Motor neuron (in vitro differentiated cells): Measurements from ENCODE around the gene TRIM75. TPM values are rescaled to one million over a fixed set of nuclear protein-coding genes. Genes with fewer than 3 reads are reported as not detected.
"Not testable (repeated sequence)": the region's sequence is repeated elsewhere in the genome, so short reads cannot be mapped to it uniquely, and the experiment has no call there.

Experiments
- ATAC-seq, 8 experiments: fragments of 200-7000 bp; cut with Tn5 transposase; replicated peaks in 6 of 8; 2 replicates each; pipeline ENCODE4 v1.8.0; 2021; ENCODE audit warnings: mild to moderate bottlenecking in 8 of 8, moderate library complexity in 8 of 8
- H3K27ac ChIP-seq, 2 donors: fragments of 250-450 bp; sonication (Bioruptor Pico); 2 replicates each; pipeline ENCODE4 v1.9.0; 2021; ENCODE audit warnings: antibody characterized with exemption in 2 of 2, mild to moderate bottlenecking in 2 of 2, moderate library complexity in 1 of 2
- H3K4me1 ChIP-seq, 2 donors: fragments of 250-450 bp; sonication (Bioruptor Pico); replicated peaks in 1 of 2; 2 replicates each; pipeline ENCODE4 v1.6.1; 2021; ENCODE audit warnings: antibody characterized with exemption in 2 of 2, mild to moderate bottlenecking in 2 of 2, moderate library complexity in 1 of 2
- H3K4me3 ChIP-seq, 5 donors: fragments of 250-450 bp; sonication (Bioruptor Pico); 2 replicates each; pipeline ENCODE4 v1.9.0; 2021; ENCODE audit warnings: antibody characterized with exemption in 5 of 5, mild to moderate bottlenecking in 5 of 5, moderate library complexity in 4 of 5
- WGBS, 10 experiments: fragments of 450-650 bp; shearing (Covaris generic); methylation state at CpG; one replicate each; pipeline ENCODE4 v1.0.0; 2022; 5-methylcytosine and 5-hydroxymethylcytosine counted together
- in situ Hi-C, 9 experiments: fragments of 400-800 bp; cut with MboI; loops; one replicate each; pipeline ENCODE4 v1.15.0; 2021; ENCODE audit warnings: low sequenced_read_pairs in 9 of 9, low pct_unique_long_range_greater_than_20kb in 2 of 9; ENCODE audit not compliant: unreplicated experiment in 9 of 9
- total RNA-seq, 8 experiments: library from RNA; unstranded; fragments of 300-600 nt; gene quantifications; 2 replicates each; pipeline versions ENCODE4 v1.2.3 to v1.2.4, GENCODE V29; 2022

The TRIM75 gene
- total RNA-seq, 8 experiments from 2014 or later = 0.13 to 0.28 (median 0.16) TPM; not detected in 3

DNA sequence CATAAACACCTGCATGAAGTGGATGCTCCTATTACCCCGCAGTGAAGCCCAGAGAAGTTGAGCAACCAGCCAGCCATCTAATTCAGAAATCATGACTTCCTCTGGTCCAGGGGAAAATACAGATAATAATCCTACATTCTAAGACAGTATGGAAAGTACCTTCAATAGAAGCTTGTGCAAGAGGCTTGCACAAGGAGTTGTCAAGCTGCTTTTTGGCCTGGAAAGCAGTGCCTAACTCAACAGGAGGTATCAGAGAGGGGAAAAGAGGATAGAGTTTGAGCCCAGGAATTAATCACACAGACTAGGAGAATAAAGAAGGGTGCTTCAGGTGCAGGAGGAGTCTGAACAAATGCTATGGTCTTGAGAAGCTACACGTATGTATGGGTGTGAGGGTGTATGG lies 32.3 kb downstream of the TRIM75 start:
- WGBS, 10 experiments = 92 to 100% (median 100%) methylated on average over 1 to 2 of the region's 2 CpGs; no CpG with 5 or more reads in 5 of the 10 experiments
- H3K4me3 ChIP-seq = no peak overlapping the region
- no peaks in the 10 kb centered on the region for H3K4me1 ChIP-seq
- ATAC-seq = no peak
- in situ Hi-C loops = loop anchor here in 3 of 9 experiments (25.0 kb wide), 1 partner anchor 299 kb away; no protein-coding TSS in a partner anchor
- H3K27ac ChIP-seq = no peak overlapping the region

DNA sequence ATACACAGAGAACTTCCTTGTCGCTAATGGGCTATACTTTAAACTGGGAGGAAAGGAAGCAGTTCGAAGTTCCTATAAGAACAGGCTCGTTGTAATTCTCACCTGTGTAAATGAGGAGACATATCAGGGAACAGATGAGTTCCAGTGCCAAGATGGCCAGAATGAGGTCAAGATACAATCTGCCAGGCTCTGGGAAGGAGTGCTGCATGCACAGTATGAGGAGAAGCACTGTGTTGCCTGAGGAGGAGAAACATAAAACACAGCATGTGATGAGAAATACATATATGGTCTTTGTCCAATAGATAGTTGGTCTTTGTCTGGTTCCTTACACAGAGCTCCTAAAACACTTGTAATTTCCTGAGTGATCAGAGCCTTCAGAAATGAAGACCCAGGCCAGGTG lies 34.7 kb downstream of the TRIM75 start:
- Histone ChIP-seq H3K4me1 (no peaks in the 10 kb centered on the region), H3K27ac (no peak overlapping the region), H3K4me3 (no peak overlapping the region)
- in situ Hi-C loops = loop anchor here in 3 of 9 experiments (25.0 kb wide), 1 partner anchor 301 kb away; no protein-coding TSS in a partner anchor
- no peak for ATAC-seq
- WGBS, 10 experiments = 79 to 100% (median 100%) methylated on average over 1 to 3 of the region's 3 CpGs; no CpG with 5 or more reads in 1 of the 10 experiments

DNA sequence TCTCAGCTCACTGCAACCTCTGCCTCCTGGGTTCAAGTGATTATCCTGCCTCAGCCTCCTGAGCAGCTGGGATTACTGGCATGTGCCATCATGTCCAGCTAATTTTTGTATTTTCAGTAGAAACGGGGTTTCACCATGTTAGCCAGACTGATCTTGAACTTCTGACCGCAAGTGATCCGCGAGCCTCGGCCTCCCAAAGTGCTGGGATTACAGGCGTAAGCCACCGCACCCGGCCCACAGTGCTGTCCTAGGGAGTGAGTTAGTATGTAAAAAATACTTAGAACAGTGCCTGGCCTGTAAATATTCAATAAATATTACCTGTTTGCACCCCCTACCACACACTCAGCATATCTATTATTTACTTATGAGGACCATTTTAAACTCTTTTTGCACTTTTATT lies 38.5 kb downstream of the TRIM75 start:
- WGBS, 10 experiments = 86 to 100% (median 98%) methylated on average over 1 to 8 of the region's 8 CpGs; no CpG with 5 or more reads in 4 of the 10 experiments
- H3K27ac ChIP-seq, ATAC-seq, H3K4me1 ChIP-seq, H3K4me3 ChIP-seq: not testable (repeated sequence)
- in situ Hi-C loops = loop anchor here in 3 of 9 experiments (25.0 kb wide), 1 partner anchor 305 kb away; no protein-coding TSS in a partner anchor

DNA sequence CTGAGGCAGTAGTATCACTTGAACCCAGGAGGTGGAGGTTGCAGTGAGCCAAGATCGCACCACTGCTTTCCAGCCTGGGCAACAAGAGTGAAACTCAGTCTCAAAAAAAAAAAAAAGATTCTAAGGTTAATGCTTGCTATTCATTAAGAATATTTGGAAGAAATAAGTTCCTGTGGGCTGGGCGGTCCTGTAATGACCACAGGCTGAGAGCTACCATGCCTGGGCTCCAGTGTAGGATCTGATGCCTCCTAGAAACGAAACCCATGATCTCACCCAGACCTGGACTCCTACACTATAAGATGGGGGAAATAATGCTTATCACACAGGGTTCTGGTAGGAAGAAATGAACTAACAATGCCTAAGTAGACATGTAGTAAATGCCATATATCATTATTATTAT lies 41.2 kb downstream of the TRIM75 start:
- Histone ChIP-seq H3K4me3 (no peak overlapping the region), H3K4me1 (no peaks in the 10 kb centered on the region), H3K27ac (no peak overlapping the region)
- no peak for ATAC-seq
- 100% methylated on average over 1 to 2 of the region's 3 CpGs; no CpG with 5 or more reads in 5 of the 10 experiments for WGBS, 10 experiments
- in situ Hi-C loops = loop anchor here in 3 of 9 experiments (25.0 kb wide), 1 partner anchor 308 kb away; no protein-coding TSS in a partner anchor

DNA sequence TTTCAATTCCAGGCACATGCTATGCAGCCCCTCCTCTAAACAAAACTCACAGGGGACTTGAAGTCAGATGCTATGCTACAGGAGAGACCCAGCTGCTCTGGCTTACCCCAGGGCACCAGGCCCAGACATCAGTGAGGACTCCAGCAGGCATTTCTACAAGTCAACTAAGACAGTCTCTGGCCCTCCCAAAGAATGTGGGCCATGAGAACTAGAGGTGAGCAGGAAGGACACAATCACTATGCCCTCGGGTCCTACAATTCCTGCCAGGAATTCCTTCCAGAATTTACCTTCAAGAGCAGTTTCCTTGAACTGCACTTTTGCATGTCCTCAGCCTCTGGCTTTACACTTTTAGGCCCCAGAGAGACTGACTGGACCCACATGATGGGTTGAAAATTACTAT lies 41.6 kb downstream of the TRIM75 start:
- Histone ChIP-seq H3K4me1 (no peaks in the 10 kb centered on the region), H3K27ac (no peak overlapping the region), H3K4me3 (no peak overlapping the region)
- in situ Hi-C loops = loop anchor here in 3 of 9 experiments (25.0 kb wide), 1 partner anchor 308 kb away; no protein-coding TSS in a partner anchor
- 0 to 91% (median 77%) methylated on average over 1 of the region's 1 CpG; no CpG with 5 or more reads in 6 of the 10 experiments for WGBS, 10 experiments
- ATAC-seq = no peak

DNA sequence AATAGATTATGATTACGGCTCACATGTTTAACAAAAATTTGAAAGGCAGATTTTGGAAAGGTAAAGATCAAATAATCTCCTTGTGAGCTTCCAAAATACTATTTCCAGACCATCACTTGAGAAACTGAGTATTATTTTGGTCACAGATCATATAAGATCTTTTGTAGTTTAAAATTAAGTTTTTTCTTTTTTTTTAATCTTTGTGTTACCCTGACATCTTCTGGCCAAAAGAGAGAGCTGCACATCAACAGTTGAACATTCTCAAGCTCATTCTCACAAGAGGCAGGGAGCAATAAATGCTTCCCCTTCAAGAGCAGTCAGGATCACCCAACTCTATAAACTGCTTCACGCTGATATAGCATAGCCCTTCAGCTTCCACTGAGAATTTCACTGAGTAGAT lies 43.1 kb downstream of the TRIM75 start:
- no peak overlapping the region for H3K27ac ChIP-seq
- in situ Hi-C loops = loop anchor here in 3 of 9 experiments (25.0 kb wide), 1 partner anchor 309 kb away; no protein-coding TSS in a partner anchor
- H3K4me3 ChIP-seq = no peak overlapping the region
- no peak for ATAC-seq
- no peaks in the 10 kb centered on the region for H3K4me1 ChIP-seq
- 56 to 100% (median 100%) methylated on average over 1 to 2 of the region's 2 CpGs; no CpG with 5 or more reads in 3 of the 10 experiments for WGBS, 10 experiments

DNA sequence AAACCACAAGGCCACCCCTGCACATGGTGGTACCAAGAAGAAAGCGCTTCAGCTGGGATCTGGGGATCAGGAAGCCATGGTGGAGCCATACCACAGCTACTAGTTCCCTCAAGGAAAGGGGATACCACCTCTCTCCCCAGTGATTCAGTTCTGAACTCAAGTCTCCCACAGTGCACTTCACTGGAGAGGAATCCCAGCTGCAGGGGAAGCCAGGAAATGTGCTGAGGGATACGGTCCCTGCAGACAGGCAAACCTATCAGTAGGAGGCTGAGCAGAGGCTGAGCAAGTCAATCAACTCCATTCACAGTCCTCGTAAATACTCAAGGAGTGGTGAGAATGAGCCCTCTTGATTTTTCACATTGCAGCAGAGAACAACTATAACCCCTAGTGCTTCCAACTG lies 48.0 kb downstream of the TRIM75 start:
- ATAC-seq = no peak
- Histone ChIP-seq H3K4me3 (no peak overlapping the region), H3K27ac (no peak overlapping the region), H3K4me1 (no peaks in the 10 kb centered on the region)
- in situ Hi-C loops = loop anchor here in 1 of 9 experiments (25.0 kb wide), 1 partner anchor 361 kb away; no protein-coding TSS in a partner anchor
- WGBS, 10 experiments = 61 to 83% (median 80%) methylated on average over 1 to 3 of the region's 3 CpGs; no CpG with 5 or more reads in 7 of the 10 experiments

DNA sequence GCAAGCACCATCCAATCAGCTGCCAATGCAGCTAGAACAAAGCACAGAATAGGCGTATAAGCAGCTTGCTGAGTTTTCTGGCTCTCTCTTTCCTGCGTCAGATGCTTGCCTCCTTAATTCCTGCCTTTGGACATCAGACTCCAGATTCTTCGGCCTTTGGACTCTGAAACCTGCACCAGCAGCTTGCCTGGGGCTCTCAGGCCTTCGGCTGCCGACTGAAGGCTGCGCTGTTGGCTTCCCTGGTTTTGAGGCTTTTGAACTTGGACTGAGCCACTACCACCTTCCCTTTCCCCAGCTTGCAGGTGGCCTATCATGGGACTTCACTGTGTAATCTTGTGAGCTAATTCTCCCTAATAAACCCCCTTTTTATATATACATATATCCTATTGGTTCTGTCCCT lies 52.9 kb downstream of the TRIM75 start:
- no peak overlapping the region for H3K27ac ChIP-seq
- H3K4me3 ChIP-seq = no peak overlapping the region
- no peaks in the 10 kb centered on the region for H3K4me1 ChIP-seq
- ATAC-seq = no peak
- WGBS, 10 experiments = 56 to 100% (median 90%) methylated on average over 1 to 5 of the region's 6 CpGs; no CpG with 5 or more reads in 2 of the 10 experiments
- in situ Hi-C loops = loop anchor here in 1 of 9 experiments (25.0 kb wide), 1 partner anchor 356 kb away; no protein-coding TSS in a partner anchor

Other genes with a start within 250 kb of the TRIM75 start
- 10 to 100 TPM in 6 of 8 experiments, not detected in 2; 10.2 to 62.4 (median 12.8) TPM for gene APELA, start 176.7 kb upstream of the TRIM75 start, total RNA-seq
- under 1 TPM in 4 of 8 experiments, not detected in 4; 0.23 to 0.76 (median 0.33) TPM for gene TRIM61, start 76.2 kb upstream of the TRIM75 start, total RNA-seq
- gene TRIM60, start 21.9 kb upstream of the TRIM75 start, total RNA-seq = under 1 TPM in 2 of 8 experiments, not detected in 6; 0.19 to 0.31 TPM
- gene TMEM192, start 59.0 kb downstream of the TRIM75 start, total RNA-seq = 10 to 100 TPM in 3 of 8 experiments, 1 to 10 TPM in 5; 5.7 to 17.4 (median 9.2) TPM
- gene KLHL2, start 153.7 kb downstream of the TRIM75 start, total RNA-seq = 10 to 100 TPM; 13.2 to 23.0 (median 17.2) TPM